ENCODE measurements around the gene SDS. TPM values are rescaled to one million over a fixed set of nuclear protein-coding genes. Genes with fewer than 3 reads are reported as not detected.

Gene SDS
- total RNA-seq, 1 donor from 2014 or later = not detected

DNA sequence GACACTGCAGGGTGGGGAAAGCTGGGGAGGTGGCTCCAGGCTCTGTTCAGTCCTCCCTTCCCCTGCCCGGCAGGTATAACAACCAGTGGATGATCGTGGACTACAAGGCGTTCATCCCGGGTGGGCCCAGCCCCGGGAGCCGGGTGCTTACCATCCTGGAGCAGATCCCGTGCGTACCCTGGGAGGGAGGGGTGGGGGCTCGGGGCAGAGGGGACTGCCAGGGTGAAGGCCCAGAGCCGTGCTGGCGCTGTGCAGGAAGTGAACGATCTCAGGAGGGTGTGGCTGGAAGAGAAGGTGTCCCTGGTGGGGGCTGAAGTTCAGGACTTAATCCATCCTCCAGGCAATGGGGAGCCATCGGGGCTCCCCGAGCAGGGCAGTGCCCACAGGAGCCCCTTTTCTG lies 18.9 kb downstream of the SDS start:
- no peak overlapping the region for H3K27ac ChIP-seq (ENCODE audit: low read depth, low read length)
- no peaks in the 10 kb centered on the region for H3K9me3 ChIP-seq (ENCODE audit: control insufficient read depth in 3 of 3, low read length in 3 of 3)
- no peaks in the 10 kb centered on the region for H3K27me3 ChIP-seq (ENCODE audit: control insufficient read depth in 3 of 3, insufficient read depth in 3 of 3, low read length in 3 of 3)
- no peak overlapping the region for H3K4me3 ChIP-seq (ENCODE audit: low read length in 3 of 3)
- peaks cover 44 to 49% (median 47%) of the 10 kb centered on the region in 3 donors for H3K36me3 ChIP-seq (ENCODE audit: control insufficient read depth in 3 of 3, insufficient read depth in 3 of 3, low read length in 3 of 3)
- no peak overlapping the region for H3K9ac ChIP-seq (ENCODE audit: low read depth in 1 of 3, low read length in 3 of 3)
- H3K4me1 ChIP-seq (ENCODE audit: control insufficient read depth in 3 of 3, insufficient read depth in 3 of 3, low read length in 3 of 3) = no peaks in the 10 kb centered on the region

DNA sequence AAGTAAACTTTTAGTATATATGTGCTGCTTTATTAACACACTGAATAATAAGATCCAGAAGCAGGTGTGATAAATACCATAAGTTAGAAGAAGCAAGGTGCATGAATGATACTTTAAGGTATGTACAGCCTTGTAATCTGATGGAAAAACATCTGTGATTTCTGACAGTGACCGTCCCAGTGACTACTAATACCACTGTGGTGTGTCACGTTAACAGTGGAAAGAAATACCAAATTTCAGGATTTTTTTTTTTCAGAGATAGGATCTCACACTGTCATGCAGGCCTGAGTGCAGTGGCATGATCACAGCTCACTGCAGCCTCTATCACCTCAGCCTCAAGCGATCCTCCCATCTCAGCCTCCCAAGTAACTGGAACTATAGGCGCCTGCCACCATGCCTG lies 21.5 kb downstream of the SDS start:
- H3K27me3 ChIP-seq (ENCODE audit: control insufficient read depth in 3 of 3, insufficient read depth in 3 of 3, low read length in 3 of 3) = no peaks in the 10 kb centered on the region
- H3K27ac ChIP-seq (ENCODE audit: low read depth, low read length) = no peak overlapping the region
- H3K4me3 ChIP-seq (ENCODE audit: low read length in 3 of 3) = no peak overlapping the region
- H3K9ac ChIP-seq (ENCODE audit: low read depth in 1 of 3, low read length in 3 of 3) = no peak overlapping the region
- H3K9me3 ChIP-seq (ENCODE audit: control insufficient read depth in 3 of 3, low read length in 3 of 3) = no peaks in the 10 kb centered on the region
- H3K4me1 ChIP-seq (ENCODE audit: control insufficient read depth in 3 of 3, insufficient read depth in 3 of 3, low read length in 3 of 3) = no peaks in the 10 kb centered on the region
- H3K36me3 ChIP-seq (ENCODE audit: control insufficient read depth in 3 of 3, insufficient read depth in 3 of 3, low read length in 3 of 3) = peaks cover 29 to 44% (median 41%) of the 10 kb centered on the region in 3 donors

DNA sequence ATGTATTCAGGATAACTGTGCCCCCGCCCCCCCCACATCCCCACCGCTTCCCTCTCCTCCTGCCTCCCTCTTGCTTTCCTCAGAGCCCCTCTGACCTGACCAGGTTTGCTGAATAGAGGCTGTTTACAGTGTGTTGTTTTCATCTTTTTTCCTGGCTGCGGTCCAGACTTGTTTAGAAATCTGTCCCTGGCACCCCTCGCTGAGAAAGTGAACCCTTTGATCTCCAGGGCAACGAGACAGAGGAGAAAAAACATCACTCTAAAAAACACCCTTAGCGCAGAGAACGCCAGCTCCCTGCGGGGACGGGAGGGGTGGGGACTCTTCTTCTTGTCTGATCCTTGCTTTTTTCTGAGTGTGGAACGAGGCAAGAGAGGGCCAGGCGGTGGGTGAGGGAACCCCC lies 22.5 kb downstream of the SDS start:
- no peak overlapping the region for H3K9ac ChIP-seq (ENCODE audit: low read depth in 1 of 3, low read length in 3 of 3)
- H3K36me3 ChIP-seq (ENCODE audit: control insufficient read depth in 3 of 3, insufficient read depth in 3 of 3, low read length in 3 of 3) = peaks cover 27 to 50% (median 43%) of the 10 kb centered on the region in 3 donors
- no peaks in the 10 kb centered on the region for H3K9me3 ChIP-seq (ENCODE audit: control insufficient read depth in 3 of 3, low read length in 3 of 3)
- no peak overlapping the region for H3K4me3 ChIP-seq (ENCODE audit: low read length in 3 of 3)
- no peaks in the 10 kb centered on the region for H3K27me3 ChIP-seq (ENCODE audit: control insufficient read depth in 3 of 3, insufficient read depth in 3 of 3, low read length in 3 of 3)
- no peaks in the 10 kb centered on the region for H3K4me1 ChIP-seq (ENCODE audit: control insufficient read depth in 3 of 3, insufficient read depth in 3 of 3, low read length in 3 of 3)
- no peak overlapping the region for H3K27ac ChIP-seq (ENCODE audit: low read depth, low read length)

DNA sequence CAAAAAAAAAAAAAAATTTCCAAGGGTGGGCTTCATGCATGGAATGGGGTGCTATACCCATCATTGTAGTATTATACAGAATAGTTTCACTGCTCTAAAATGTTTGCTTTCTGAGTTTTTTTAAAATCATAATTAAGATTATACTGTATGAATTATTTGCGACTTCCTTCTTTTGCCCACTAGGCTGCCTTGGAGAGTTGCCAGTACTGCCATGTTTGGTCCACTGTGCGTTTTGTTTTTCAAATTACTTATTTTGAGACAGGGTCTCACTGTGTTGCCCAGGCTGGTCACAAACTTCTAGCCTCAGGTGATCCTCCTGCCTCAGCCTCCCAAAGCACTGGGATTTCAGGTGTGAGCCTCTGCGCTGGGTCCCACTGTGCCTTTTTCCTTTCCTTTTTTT lies 25.4 kb downstream of the SDS start:
- H3K9me3 ChIP-seq (ENCODE audit: control insufficient read depth in 3 of 3, low read length in 3 of 3) = no peaks in the 10 kb centered on the region
- no peak overlapping the region for H3K27ac ChIP-seq (ENCODE audit: low read depth, low read length)
- H3K27me3 ChIP-seq (ENCODE audit: control insufficient read depth in 3 of 3, insufficient read depth in 3 of 3, low read length in 3 of 3) = no peaks in the 10 kb centered on the region
- H3K9ac ChIP-seq (ENCODE audit: low read depth in 1 of 3, low read length in 3 of 3) = no peak overlapping the region
- no peak overlapping the region for H3K4me3 ChIP-seq (ENCODE audit: low read length in 3 of 3)
- H3K4me1 ChIP-seq (ENCODE audit: control insufficient read depth in 3 of 3, insufficient read depth in 3 of 3, low read length in 3 of 3) = no peaks in the 10 kb centered on the region
- peaks cover 27 to 54% (median 45%) of the 10 kb centered on the region in 3 donors for H3K36me3 ChIP-seq (ENCODE audit: control insufficient read depth in 3 of 3, insufficient read depth in 3 of 3, low read length in 3 of 3)

DNA sequence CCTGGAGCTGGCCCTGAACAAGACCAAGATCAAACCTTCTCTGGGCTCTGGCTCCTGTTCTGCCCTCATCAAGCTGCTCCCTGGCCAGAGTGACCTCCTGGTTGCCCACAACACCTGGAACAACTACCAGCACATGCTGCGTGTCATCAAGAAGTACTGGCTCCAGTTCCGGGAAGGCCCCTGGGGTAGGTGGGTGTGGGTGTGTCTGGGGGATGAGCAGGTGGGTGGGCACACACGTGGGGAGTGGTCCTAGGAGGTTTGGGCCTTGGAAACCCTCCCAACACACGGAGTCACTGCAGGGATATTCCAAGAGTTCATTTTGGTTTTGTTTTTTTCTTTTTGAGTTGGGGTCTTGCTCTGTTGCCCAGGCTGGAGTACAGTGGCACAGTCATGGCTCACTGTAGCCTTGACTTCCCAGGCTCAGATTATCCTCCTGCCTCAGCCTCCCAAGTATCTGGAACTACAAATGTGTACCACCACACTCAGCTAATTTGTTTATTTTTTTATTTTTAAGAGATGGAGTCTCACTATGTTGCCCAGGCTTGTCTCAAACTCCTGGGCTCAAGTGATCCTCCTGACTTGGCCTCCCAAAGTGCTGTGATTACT lies 28.8 kb downstream of the SDS start:
- H3K9me3 ChIP-seq (ENCODE audit: control insufficient read depth in 3 of 3, low read length in 3 of 3) = no peaks in the 10 kb centered on the region
- no peaks in the 10 kb centered on the region for H3K27me3 ChIP-seq (ENCODE audit: control insufficient read depth in 3 of 3, insufficient read depth in 3 of 3, low read length in 3 of 3)
- H3K4me1 ChIP-seq (ENCODE audit: control insufficient read depth in 3 of 3, insufficient read depth in 3 of 3, low read length in 3 of 3) = no peaks in the 10 kb centered on the region
- no peak overlapping the region for H3K4me3 ChIP-seq (ENCODE audit: low read length in 3 of 3)
- H3K9ac ChIP-seq (ENCODE audit: low read depth in 1 of 3, low read length in 3 of 3) = no peak overlapping the region
- no peak overlapping the region for H3K27ac ChIP-seq (ENCODE audit: low read depth, low read length)
- H3K36me3 ChIP-seq (ENCODE audit: control insufficient read depth in 3 of 3, insufficient read depth in 3 of 3, low read length in 3 of 3) = peaks cover 33 to 53% (median 51%) of the 10 kb centered on the region in 3 donors

DNA sequence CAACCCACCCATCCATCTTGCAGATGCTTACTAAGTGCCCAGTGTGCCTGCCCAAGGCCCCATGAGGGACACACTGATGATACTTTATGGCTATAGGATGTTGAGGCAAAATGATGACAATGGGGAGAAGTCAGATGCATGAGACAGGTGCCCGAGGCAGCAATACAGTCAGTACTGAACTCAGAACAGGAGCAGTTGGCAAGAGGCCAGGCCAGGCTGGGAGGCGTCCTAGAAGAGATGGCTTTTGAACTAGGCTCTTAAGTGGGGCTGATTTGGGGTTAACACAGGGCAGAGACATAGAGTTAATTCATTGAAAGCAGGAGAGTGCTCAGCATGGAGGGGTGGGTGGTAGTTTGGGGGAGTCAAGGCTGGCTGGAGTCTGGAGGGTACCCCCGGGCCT lies 29.7 kb downstream of the SDS start:
- peaks cover 33 to 53% (median 51%) of the 10 kb centered on the region in 3 donors for H3K36me3 ChIP-seq (ENCODE audit: control insufficient read depth in 3 of 3, insufficient read depth in 3 of 3, low read length in 3 of 3)
- no peaks in the 10 kb centered on the region for H3K27me3 ChIP-seq (ENCODE audit: control insufficient read depth in 3 of 3, insufficient read depth in 3 of 3, low read length in 3 of 3)
- H3K4me3 ChIP-seq (ENCODE audit: low read length in 3 of 3) = no peak overlapping the region
- H3K9ac ChIP-seq (ENCODE audit: low read depth in 1 of 3, low read length in 3 of 3) = no peak overlapping the region
- no peak overlapping the region for H3K27ac ChIP-seq (ENCODE audit: low read depth, low read length)
- no peaks in the 10 kb centered on the region for H3K9me3 ChIP-seq (ENCODE audit: control insufficient read depth in 3 of 3, low read length in 3 of 3)
- H3K4me1 ChIP-seq (ENCODE audit: control insufficient read depth in 3 of 3, insufficient read depth in 3 of 3, low read length in 3 of 3) = no peaks in the 10 kb centered on the region

DNA sequence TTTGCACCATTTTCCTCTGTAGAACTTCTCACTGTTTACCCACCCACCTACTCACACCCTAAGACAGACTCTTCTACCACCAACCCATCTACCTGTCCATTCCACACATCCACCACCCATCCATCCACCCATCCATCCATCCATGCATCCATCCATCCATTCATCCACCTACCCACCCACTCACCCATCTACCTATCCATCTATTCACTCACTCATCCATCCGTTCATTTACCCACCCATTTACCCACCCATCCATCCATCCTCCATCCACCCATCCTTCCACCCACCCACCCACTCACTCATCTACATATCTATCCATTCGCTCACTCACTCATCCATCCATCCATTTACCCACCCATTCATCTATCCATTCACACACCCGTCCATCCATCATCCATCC lies 30.2 kb downstream of the SDS start:
- Histone ChIP-seq H3K27me3 (ENCODE audit: control insufficient read depth in 3 of 3, insufficient read depth in 3 of 3, low read length in 3 of 3) (no peaks in the 10 kb centered on the region), H3K4me1 (ENCODE audit: control insufficient read depth in 3 of 3, insufficient read depth in 3 of 3, low read length in 3 of 3) (peaks cover 0 to 1% (median under 1%) of the 10 kb centered on the region in 3 donors), H3K9ac (ENCODE audit: low read depth in 1 of 3, low read length in 3 of 3) (no peak overlapping the region), H3K9me3 (ENCODE audit: control insufficient read depth in 3 of 3, low read length in 3 of 3) (no peaks in the 10 kb centered on the region), H3K27ac (ENCODE audit: low read depth, low read length) (no peak overlapping the region), H3K4me3 (ENCODE audit: low read length in 3 of 3) (no peak overlapping the region), H3K36me3 (ENCODE audit: control insufficient read depth in 3 of 3, insufficient read depth in 3 of 3, low read length in 3 of 3) (peaks cover 33 to 53% (median 51%) of the 10 kb centered on the region in 3 donors)

DNA sequence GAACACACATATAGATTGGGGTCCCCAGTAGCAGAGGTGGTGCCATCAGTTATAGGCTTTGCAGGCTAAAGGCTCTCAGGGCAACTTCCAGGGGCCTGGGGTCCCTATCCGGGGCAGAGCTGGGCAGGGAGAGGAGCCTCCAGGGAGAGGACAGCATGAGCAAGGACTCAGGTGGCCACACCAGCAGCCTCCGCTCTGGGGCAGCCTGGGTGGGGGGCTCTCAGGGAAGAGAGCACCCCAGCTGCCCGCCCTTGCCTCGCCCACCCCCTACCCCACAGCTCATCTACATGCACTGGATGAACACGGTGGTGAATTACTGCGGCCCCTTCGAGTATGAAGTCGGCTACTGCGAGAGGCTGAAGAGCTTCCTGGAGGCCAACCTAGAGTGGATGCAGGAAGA lies 31.3 kb downstream of the SDS start:
- no peaks in the 10 kb centered on the region for H3K9me3 ChIP-seq (ENCODE audit: control insufficient read depth in 3 of 3, low read length in 3 of 3)
- no peak overlapping the region for H3K9ac ChIP-seq (ENCODE audit: low read depth in 1 of 3, low read length in 3 of 3)
- peaks cover 37 to 45% (median 44%) of the 10 kb centered on the region in 3 donors for H3K36me3 ChIP-seq (ENCODE audit: control insufficient read depth in 3 of 3, insufficient read depth in 3 of 3, low read length in 3 of 3)
- no peak overlapping the region for H3K27ac ChIP-seq (ENCODE audit: low read depth, low read length)
- H3K4me3 ChIP-seq (ENCODE audit: low read length in 3 of 3) = no peak overlapping the region
- H3K27me3 ChIP-seq (ENCODE audit: control insufficient read depth in 3 of 3, insufficient read depth in 3 of 3, low read length in 3 of 3) = no peaks in the 10 kb centered on the region
- peaks cover 6 to 10% (median 9%) of the 10 kb centered on the region in 3 donors for H3K4me1 ChIP-seq (ENCODE audit: control insufficient read depth in 3 of 3, insufficient read depth in 3 of 3, low read length in 3 of 3)

DNA sequence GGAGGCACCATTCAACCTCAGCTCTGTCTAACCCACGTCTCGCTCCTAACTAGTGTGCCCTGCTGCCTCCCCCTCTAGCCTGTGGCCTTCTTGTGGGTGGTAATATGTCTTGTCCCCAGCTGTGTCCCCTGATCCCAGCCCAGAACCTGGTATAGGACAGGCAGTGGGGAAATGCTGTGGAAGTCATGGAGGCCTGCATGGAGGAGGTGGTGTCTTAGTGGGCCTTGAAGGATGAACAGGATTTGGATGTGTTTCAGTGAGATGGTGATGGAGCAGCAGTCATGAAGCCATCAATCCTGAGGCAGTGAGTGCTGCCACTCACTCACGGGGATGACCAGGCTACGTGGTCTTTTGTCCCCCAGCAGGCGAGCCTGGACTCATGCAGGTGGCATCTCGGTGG lies 31.9 kb downstream of the SDS start:
- H3K27ac ChIP-seq (ENCODE audit: low read depth, low read length) = no peak overlapping the region
- peaks cover 37 to 40% (median 39%) of the 10 kb centered on the region in 3 donors for H3K36me3 ChIP-seq (ENCODE audit: control insufficient read depth in 3 of 3, insufficient read depth in 3 of 3, low read length in 3 of 3)
- H3K4me1 ChIP-seq (ENCODE audit: control insufficient read depth in 3 of 3, insufficient read depth in 3 of 3, low read length in 3 of 3) = peaks cover 6 to 14% (median 13%) of the 10 kb centered on the region in 3 donors

DNA sequence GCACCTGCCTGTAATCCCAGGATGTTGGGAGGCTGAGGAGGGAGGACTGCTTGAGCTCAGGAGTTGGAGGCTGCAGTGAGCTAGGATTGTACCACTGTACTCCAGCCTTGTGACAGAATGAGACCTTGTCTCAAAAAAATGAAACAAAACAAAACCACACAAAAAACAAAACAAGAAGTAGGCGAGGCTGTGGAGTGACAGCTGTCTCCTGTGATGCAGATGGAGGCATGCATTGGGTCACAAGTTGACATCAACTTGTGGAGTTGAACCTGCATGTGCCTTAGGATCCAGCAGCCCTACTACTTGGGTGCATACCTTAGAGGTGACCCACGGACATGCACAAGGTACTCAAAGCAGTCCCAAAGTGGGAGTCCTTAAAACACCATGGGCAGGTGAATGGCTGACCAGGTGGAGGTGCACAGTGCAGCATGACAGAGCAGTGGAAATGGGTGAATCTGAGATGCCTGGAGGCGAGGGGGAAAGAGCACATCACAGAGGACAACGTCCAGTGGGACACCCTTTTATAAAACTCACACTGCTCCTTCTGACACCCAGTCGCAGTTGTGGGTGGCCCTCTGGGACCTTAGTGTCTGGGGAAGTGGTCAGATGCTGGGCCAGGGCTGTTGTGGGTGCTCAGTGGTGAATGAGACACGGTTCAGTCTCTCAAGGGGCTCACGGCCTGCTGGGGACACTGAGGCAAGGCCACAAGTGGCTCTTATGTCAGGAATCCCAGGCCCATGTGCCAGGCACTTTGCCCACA lies 32.6 kb downstream of the SDS start:
- no peaks in the 10 kb centered on the region for H3K9me3 ChIP-seq (ENCODE audit: control insufficient read depth in 3 of 3, low read length in 3 of 3)
- no peak overlapping the region for H3K27ac ChIP-seq (ENCODE audit: low read depth, low read length)
- no peaks in the 10 kb centered on the region for H3K27me3 ChIP-seq (ENCODE audit: control insufficient read depth in 3 of 3, insufficient read depth in 3 of 3, low read length in 3 of 3)
- H3K4me3 ChIP-seq (ENCODE audit: low read length in 3 of 3) = no peak overlapping the region
- no peak overlapping the region for H3K9ac ChIP-seq (ENCODE audit: low read depth in 1 of 3, low read length in 3 of 3)
- peaks cover 34 to 35% (median 34%) of the 10 kb centered on the region in 3 donors for H3K36me3 ChIP-seq (ENCODE audit: control insufficient read depth in 3 of 3, insufficient read depth in 3 of 3, low read length in 3 of 3)
- H3K4me1 ChIP-seq (ENCODE audit: control insufficient read depth in 3 of 3, insufficient read depth in 3 of 3, low read length in 3 of 3) = peaks cover 13 to 22% (median 20%) of the 10 kb centered on the region in 3 donors

More for the DNA sequence above, 31.9 kb downstream of the SDS start:
- no peak overlapping the region for H3K4me3 ChIP-seq (ENCODE audit: low read length in 3 of 3)
- H3K9ac ChIP-seq (ENCODE audit: low read depth in 1 of 3, low read length in 3 of 3) = no peak overlapping the region
- H3K27me3 ChIP-seq (ENCODE audit: control insufficient read depth in 3 of 3, insufficient read depth in 3 of 3, low read length in 3 of 3) = no peaks in the 10 kb centered on the region
- no peaks in the 10 kb centered on the region for H3K9me3 ChIP-seq (ENCODE audit: control insufficient read depth in 3 of 3, low read length in 3 of 3)
